K562 (cell line): Measurements from ENCODE around the gene MLN. TPM values are rescaled to one million over a fixed set of nuclear protein-coding genes. Genes with fewer than 3 reads are reported as not detected.
A peak's percentile ranks its signal among the peaks of the same experiment; 100 is the strongest.

Experiments used
- DDX20 ChIP-seq: fragments of 450-650 bp; IDR thresholded peaks from 2 replicates; pipeline ENCODE4 v1.6.1; 2016; ENCODE audit warnings: missing genetic modification characterization, low read depth, mild to moderate bottlenecking, missing compliant biosample characterization, moderate library complexity
- E2F3 ChIP-seq: fragments of 250-450 bp; sonication (Bioruptor Pico); IDR thresholded peaks from 2 replicates; pipeline ENCODE4 v1.4.0; 2020; ENCODE audit warnings: mild to moderate bottlenecking
- HDGF ChIP-seq: fragments of 450-650 bp; IDR thresholded peaks from 2 replicates; pipeline ENCODE4 v1.6.1; 2016
- HLTF ChIP-seq: fragments of 450-650 bp; IDR thresholded peaks from 2 replicates; pipeline ENCODE4 v1.6.1; 2016
- HNRNPK ChIP-seq: fragments of 200-400 bp; formaldehyde crosslinking; IDR thresholded peaks from one replicate; pipeline ENCODE4 v1.6.1; 2018; ENCODE audit warnings: mild to moderate bottlenecking, low read depth, low read length; ENCODE audit not compliant: poor library complexity, severe bottlenecking
- KHSRP ChIP-seq: fragments of 450-650 bp; IDR thresholded peaks from 2 replicates; pipeline ENCODE4 v1.6.1; 2017
- PHF20 ChIP-seq: fragments of 450-650 bp; IDR thresholded peaks from 2 replicates; pipeline ENCODE4 v1.6.1; 2018; ENCODE audit not compliant: partially characterized antibody
- PPARD ChIP-seq: fragments of 250-450 bp; sonication (Bioruptor Pico); IDR thresholded peaks from 2 replicates; pipeline ENCODE4 v1.8.0; 2022; ENCODE audit warnings: inconsistent platforms, mild to moderate bottlenecking, moderate library complexity
- SIX5 ChIP-seq, 2 experiments: IDR thresholded peaks; 2 replicates each; pipeline ENCODE4 v1.6.1; 2011; ENCODE audit warnings: low read length in 2 of 2, borderline replicate concordance in 1 of 2, low read depth in 1 of 2, mild to moderate bottlenecking in 1 of 2, moderate library complexity in 1 of 2; ENCODE audit not compliant: insufficient read depth in 1 of 2
- SUPT5H ChIP-seq: fragments of 450-650 bp; IDR thresholded peaks from 2 replicates; pipeline ENCODE4 v1.6.1; 2016
- TEAD4 ChIP-seq, 2 experiments: sonication (generic) in 1 of 2; formaldehyde crosslinking in 1 of 2; IDR thresholded peaks; 2 replicates each; pipeline versions ENCODE4 v1.6.1 to v1.8.0; 2012 to 2022; ENCODE audit warnings: borderline replicate concordance in 1 of 2, inconsistent platforms in 1 of 2, low read length in 1 of 2, mild to moderate bottlenecking in 1 of 2, missing genetic modification reagents in 1 of 2
- ZNF263 ChIP-seq: sonication (generic); formaldehyde crosslinking; IDR thresholded peaks from 2 replicates; pipeline ENCODE4 v1.8.0; 2022; ENCODE audit warnings: mild to moderate bottlenecking, missing genetic modification reagents, borderline replicate concordance
- ZNF408 ChIP-seq: fragments of 250-450 bp; sonication (Bioruptor Pico); IDR thresholded peaks from 2 replicates; pipeline ENCODE4 v1.4.0; 2020; ENCODE audit warnings: low read depth, mild to moderate bottlenecking, moderate library complexity
- polyA plus RNA-seq, 8 experiments: library from polyadenylated mRNA; depleted of rRNA in 4 of 8; stranded (reverse) in 5 of 8; unstranded in 3 of 8; fragments of >200 nt; fragmentation: Nextera tagmentation in 2 of 8; fragmentation: Illumina TruSeq in 1 of 8; extraction: Ambion mirVana in 2 of 8; extraction: Trizol in 1 of 8; gene quantifications; 2 replicates each; pipeline versions ENCODE4 v1.2.1 to v1.2.3, GENCODE V29; 2011 to 2014; ENCODE audit warnings: inconsistent platforms in 1 of 8, missing spikeins in 1 of 8
- total RNA-seq, 7 experiments: library from RNA; depleted of rRNA in 6 of 7; stranded (reverse); fragments of >200 nt in 6 of 7; fragmentation: Illumina TruSeq in 2 of 7; extraction: Trizol in 2 of 7; gene quantifications; 2 replicates each; pipeline versions ENCODE4 v1.2.1 to v1.2.3, GENCODE V29; 2011 to 2021; ENCODE audit warnings: low replicate concordance in 1 of 7
- TF ChIP-seq, protein P1 (sequence below): fragments of 250-450 bp; sonication (Bioruptor Pico); IDR thresholded peaks from 2 replicates; pipeline ENCODE4 v1.4.0; 2020; ENCODE audit warnings: mild to moderate bottlenecking, moderate library complexity
- TF ChIP-seq, protein P2 (sequence below): fragments of 150-350 bp; conservative IDR thresholded peaks from 2 replicates; pipeline ENCODE4 v1.6.1; 2014; ENCODE audit warnings: low read length
- TF ChIP-seq, protein P3 (sequence below): IDR thresholded peaks from 2 replicates; pipeline ENCODE4 v1.6.1; 2011; ENCODE audit not compliant: insufficient read length; ENCODE audit errors: extremely low read depth
- TF ChIP-seq, protein P4 (sequence below), 2 experiments: IDR thresholded peaks in 1 of 2; conservative IDR thresholded peaks in 1 of 2; 2 replicates each; pipeline ENCODE4 v1.6.1; 2016; ENCODE audit warnings: low read depth in 2 of 2, mild to moderate bottlenecking in 1 of 2, missing compliant biosample characterization in 1 of 2, missing genetic modification characterization in 1 of 2, moderate library complexity in 1 of 2

Gene MLN
- total and polyA plus RNA-seq, 9 of the 15 experiments (the other 6 are each of a cell fraction or from before 2014, with no cell fraction given) = not detected

DNA sequence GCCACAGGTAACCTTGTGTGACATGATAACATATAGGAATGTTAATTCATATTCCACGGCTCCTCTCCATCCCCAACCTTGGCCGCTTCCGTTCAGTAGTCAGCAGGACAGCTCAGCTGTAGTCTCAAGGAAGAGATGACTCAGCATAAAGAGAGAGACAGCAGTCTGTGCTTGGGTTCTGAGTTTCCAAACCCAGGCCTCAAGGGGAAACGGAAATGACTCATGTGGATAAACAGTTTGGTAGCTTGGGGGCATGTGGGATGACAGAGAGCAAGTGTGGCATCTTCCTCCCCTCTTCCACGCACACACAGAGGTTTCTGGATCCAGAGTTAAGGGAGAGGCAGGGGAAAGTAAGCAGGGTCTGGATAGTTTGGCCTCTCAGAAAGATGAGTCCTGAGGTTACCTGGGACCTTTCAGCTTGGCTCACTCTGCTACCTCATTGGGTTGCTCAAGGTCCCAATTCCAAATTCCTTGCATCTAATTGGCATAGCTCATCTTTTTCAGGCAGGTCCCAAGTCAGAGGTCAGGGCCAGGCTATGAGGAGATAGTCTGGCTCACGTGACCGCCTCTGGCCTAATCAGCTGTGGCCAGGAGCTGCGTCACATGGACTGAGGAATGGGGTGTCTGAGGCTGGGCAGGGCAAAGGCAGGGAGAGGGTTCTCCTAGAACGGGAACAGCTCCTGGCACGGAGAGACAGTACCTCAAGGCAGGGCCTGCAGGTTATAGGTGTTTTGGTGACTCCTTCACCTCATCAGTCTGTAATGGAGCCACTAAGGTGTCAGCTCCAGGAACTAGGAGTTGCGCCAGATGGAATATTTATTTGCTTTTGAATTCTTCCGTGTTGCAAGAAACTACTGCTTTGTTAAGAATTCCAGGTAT is 36.5 kb upstream of the MLN start (continued):
- TF ChIP-seq, protein P1, sequence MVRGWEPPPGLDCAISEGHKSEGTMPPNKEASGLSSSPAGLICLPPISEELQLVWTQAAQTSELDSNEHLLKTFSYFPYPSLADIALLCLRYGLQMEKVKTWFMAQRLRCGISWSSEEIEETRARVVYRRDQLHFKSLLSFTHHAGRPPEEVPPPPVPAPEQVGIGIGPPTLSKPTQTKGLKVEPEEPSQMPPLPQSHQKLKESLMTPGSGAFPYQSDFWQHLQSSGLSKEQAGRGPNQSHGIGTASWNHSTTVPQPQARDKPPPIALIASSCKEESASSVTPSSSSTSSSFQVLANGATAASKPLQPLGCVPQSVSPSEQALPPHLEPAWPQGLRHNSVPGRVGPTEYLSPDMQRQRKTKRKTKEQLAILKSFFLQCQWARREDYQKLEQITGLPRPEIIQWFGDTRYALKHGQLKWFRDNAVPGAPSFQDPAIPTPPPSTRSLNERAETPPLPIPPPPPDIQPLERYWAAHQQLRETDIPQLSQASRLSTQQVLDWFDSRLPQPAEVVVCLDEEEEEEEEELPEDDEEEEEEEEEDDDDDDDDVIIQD (CRISPR knock-in tag) = peak; percentile 30; the same call in 1 of the 2 replicates
- TF ChIP-seq, protein P2, sequence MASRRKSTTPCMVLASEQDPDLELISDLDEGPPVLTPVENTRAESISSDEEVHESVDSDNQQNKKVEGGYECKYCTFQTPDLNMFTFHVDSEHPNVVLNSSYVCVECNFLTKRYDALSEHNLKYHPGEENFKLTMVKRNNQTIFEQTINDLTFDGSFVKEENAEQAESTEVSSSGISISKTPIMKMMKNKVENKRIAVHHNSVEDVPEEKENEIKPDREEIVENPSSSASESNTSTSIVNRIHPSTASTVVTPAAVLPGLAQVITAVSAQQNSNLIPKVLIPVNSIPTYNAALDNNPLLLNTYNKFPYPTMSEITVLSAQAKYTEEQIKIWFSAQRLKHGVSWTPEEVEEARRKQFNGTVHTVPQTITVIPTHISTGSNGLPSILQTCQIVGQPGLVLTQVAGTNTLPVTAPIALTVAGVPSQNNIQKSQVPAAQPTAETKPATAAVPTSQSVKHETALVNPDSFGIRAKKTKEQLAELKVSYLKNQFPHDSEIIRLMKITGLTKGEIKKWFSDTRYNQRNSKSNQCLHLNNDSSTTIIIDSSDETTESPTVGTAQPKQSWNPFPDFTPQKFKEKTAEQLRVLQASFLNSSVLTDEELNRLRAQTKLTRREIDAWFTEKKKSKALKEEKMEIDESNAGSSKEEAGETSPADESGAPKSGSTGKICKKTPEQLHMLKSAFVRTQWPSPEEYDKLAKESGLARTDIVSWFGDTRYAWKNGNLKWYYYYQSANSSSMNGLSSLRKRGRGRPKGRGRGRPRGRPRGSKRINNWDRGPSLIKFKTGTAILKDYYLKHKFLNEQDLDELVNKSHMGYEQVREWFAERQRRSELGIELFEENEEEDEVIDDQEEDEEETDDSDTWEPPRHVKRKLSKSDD = no peak
- TF ChIP-seq PPARD (CRISPR knock-in tag) = no peak
- no peak for TF ChIP-seq HNRNPK
- no peak; the same call in 1 of the 2 replicates for TF ChIP-seq KHSRP
- TF ChIP-seq SIX5 (IDR thresholded peaks at IDR 0.05; ENCODE audit: borderline replicate concordance in 1 of 2, insufficient read depth in 1 of 2, low read depth in 1 of 2, low read length in 2 of 2) = no peak
- no peak for TF ChIP-seq E2F3 (CRISPR knock-in tag)
- TF ChIP-seq DDX20 (tag) = 0 out of 2 replicates have a peak, but pooled peaks have one; percentile 27
- TF ChIP-seq, protein P3, sequence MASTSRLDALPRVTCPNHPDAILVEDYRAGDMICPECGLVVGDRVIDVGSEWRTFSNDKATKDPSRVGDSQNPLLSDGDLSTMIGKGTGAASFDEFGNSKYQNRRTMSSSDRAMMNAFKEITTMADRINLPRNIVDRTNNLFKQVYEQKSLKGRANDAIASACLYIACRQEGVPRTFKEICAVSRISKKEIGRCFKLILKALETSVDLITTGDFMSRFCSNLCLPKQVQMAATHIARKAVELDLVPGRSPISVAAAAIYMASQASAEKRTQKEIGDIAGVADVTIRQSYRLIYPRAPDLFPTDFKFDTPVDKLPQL = no peak
- TF ChIP-seq ZNF263 = peak; percentile 67; the same call in 1 of the 2 replicates
- no peak for TF ChIP-seq ZNF408 (CRISPR knock-in tag)
- peak; percentile 84 for TF ChIP-seq TEAD4 (IDR thresholded peaks at IDR 0.05; ENCODE audit: low read length)
- no peak for TF ChIP-seq TEAD4 (CRISPR knock-in tag; IDR thresholded peaks at IDR 0.05; ENCODE audit: borderline replicate concordance)
- TF ChIP-seq HLTF = no peak
- TF ChIP-seq, protein P4, sequence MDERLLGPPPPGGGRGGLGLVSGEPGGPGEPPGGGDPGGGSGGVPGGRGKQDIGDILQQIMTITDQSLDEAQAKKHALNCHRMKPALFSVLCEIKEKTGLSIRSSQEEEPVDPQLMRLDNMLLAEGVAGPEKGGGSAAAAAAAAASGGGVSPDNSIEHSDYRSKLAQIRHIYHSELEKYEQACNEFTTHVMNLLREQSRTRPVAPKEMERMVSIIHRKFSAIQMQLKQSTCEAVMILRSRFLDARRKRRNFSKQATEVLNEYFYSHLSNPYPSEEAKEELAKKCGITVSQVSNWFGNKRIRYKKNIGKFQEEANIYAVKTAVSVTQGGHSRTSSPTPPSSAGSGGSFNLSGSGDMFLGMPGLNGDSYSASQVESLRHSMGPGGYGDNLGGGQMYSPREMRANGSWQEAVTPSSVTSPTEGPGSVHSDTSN (CRISPR knock-in tag; IDR thresholded peaks at IDR 0.05; ENCODE audit: low read depth) = no peak
- TF ChIP-seq, protein P4 (tag; conservative IDR thresholded peaks at IDR 0.05; ENCODE audit: low read depth) = no peak
- no peak for TF ChIP-seq SUPT5H
- peak; percentile 48 for TF ChIP-seq PHF20
- no peak for TF ChIP-seq HDGF
